Measurements from ENCODE around the gene EZH2. TPM values are rescaled to one million over a fixed set of nuclear protein-coding genes. Genes with fewer than 3 reads are reported as not detected.

Gene EZH2
- total RNA-seq, 1 experiment from 2014 or later = 57.3 TPM

GRCh38 chr7:148849393-148850098 lies 34.5 kb downstream of the EZH2 start:
- Histone ChIP-seq H3K4me1 (ENCODE audit: low read length) (peaks cover 74% of the 10 kb centered on the region), H3K27ac (ENCODE audit: low read length) (peak overlapping the region; percentile 31), H2AFZ (ENCODE audit: low read length) (no peak overlapping the region), H4K20me1 (ENCODE audit: insufficient read depth, low read depth, low read length) (no peaks in the 10 kb centered on the region; the same call in 1 of the 2 replicates), H3K9me3 (ENCODE audit: low read length) (no peaks in the 10 kb centered on the region), H3K4me3 (ENCODE audit: low read length) (no peak overlapping the region), H3K36me3 (ENCODE audit: insufficient read depth, low read length) (peaks cover 12% of the 10 kb centered on the region), H3K4me2 (ENCODE audit: low read depth, low read length, poor library complexity, severe bottlenecking) (peak overlapping the region; percentile 12), H3K9ac (ENCODE audit: low read length) (0 out of 2 replicates have a peak overlapping the region, but pooled peaks have one; percentile 1), H3K79me2 (ENCODE audit: low read length) (peaks cover 100% of the 10 kb centered on the region), H3K9me2 (replicated peaks; ENCODE audit: insufficient read depth, low read length) (no peaks in the 10 kb centered on the region), H3K27me3 (ENCODE audit: low read length) (no peaks in the 10 kb centered on the region)
- no peak for DNase-seq

GRCh38 chr7:148847815-148848734 lies 36.0 kb downstream of the EZH2 start:
- H3K79me2 ChIP-seq (ENCODE audit: low read length) = peaks cover 98% of the 10 kb centered on the region
- no peaks in the 10 kb centered on the region; the same call in 1 of the 2 replicates for H4K20me1 ChIP-seq (ENCODE audit: insufficient read depth, low read depth, low read length)
- no peaks in the 10 kb centered on the region for H3K9me2 ChIP-seq (replicated peaks; ENCODE audit: insufficient read depth, low read length)
- peaks cover 63% of the 10 kb centered on the region for H3K4me1 ChIP-seq (ENCODE audit: low read length)
- H3K36me3 ChIP-seq (ENCODE audit: insufficient read depth, low read length) = peaks cover 17% of the 10 kb centered on the region; the same call in 1 of the 2 replicates
- H3K9me3 ChIP-seq (ENCODE audit: low read length) = no peaks in the 10 kb centered on the region
- H2AFZ ChIP-seq (ENCODE audit: low read length) = no peak overlapping the region
- H3K4me2 ChIP-seq (ENCODE audit: low read depth, low read length, poor library complexity, severe bottlenecking) = peak overlapping the region; percentile 12
- no peak overlapping the region for H3K9ac ChIP-seq (ENCODE audit: low read length)
- H3K27ac ChIP-seq (ENCODE audit: low read length) = peak overlapping the region; percentile 31
- H3K27me3 ChIP-seq (ENCODE audit: low read length) = no peaks in the 10 kb centered on the region
- no peak for DNase-seq
- H3K4me3 ChIP-seq (ENCODE audit: low read length) = no peak overlapping the region

GRCh38 chr7:148838905-148839304 lies 45.2 kb downstream of the EZH2 start:
- Histone ChIP-seq H3K4me3 (ENCODE audit: low read length) (no peak overlapping the region), H3K4me1 (ENCODE audit: low read length) (no peaks in the 10 kb centered on the region), H3K9me2 (replicated peaks; ENCODE audit: insufficient read depth, low read length) (no peaks in the 10 kb centered on the region), H3K9ac (ENCODE audit: low read length) (no peak overlapping the region), H3K36me3 (ENCODE audit: insufficient read depth, low read length) (peaks cover 19% of the 10 kb centered on the region; the same call in 1 of the 2 replicates), H3K27me3 (ENCODE audit: low read length) (no peaks in the 10 kb centered on the region), H4K20me1 (ENCODE audit: insufficient read depth, low read depth, low read length) (no peaks in the 10 kb centered on the region), H3K9me3 (ENCODE audit: low read length) (no peaks in the 10 kb centered on the region), H2AFZ (ENCODE audit: low read length) (no peak overlapping the region), H3K4me2 (ENCODE audit: low read depth, low read length, poor library complexity, severe bottlenecking) (no peak overlapping the region), H3K79me2 (ENCODE audit: low read length) (peaks cover 96% of the 10 kb centered on the region), H3K27ac (ENCODE audit: low read length) (no peak overlapping the region)
- no peak for DNase-seq

- no peaks in the 10 kb centered on the region for H3K4me1 ChIP-seq (ENCODE audit: low read length)
- H2AFZ ChIP-seq (ENCODE audit: low read length) = no peak overlapping the region
- H3K9me2 ChIP-seq (replicated peaks; ENCODE audit: insufficient read depth, low read length) = no peaks in the 10 kb centered on the region
- no peaks in the 10 kb centered on the region for H4K20me1 ChIP-seq (ENCODE audit: insufficient read depth, low read depth, low read length)
- H3K27ac ChIP-seq (ENCODE audit: low read length) = no peak overlapping the region
- H3K27me3 ChIP-seq (ENCODE audit: low read length) = no peaks in the 10 kb centered on the region
- no peak for DNase-seq
- H3K36me3 ChIP-seq (ENCODE audit: insufficient read depth, low read length) = peaks cover 13% of the 10 kb centered on the region; the same call in 1 of the 2 replicates
- no peaks in the 10 kb centered on the region for H3K9me3 ChIP-seq (ENCODE audit: low read length)
- no peak overlapping the region for H3K4me2 ChIP-seq (ENCODE audit: low read depth, low read length, poor library complexity, severe bottlenecking)
- H3K4me3 ChIP-seq (ENCODE audit: low read length) = no peak overlapping the region
- H3K9ac ChIP-seq (ENCODE audit: low read length) = no peak overlapping the region
- H3K79me2 ChIP-seq (ENCODE audit: low read length) = peaks cover 95% of the 10 kb centered on the region
Observed at GRCh38 chr7:148835854-148836253, 48.2 kb downstream of the EZH2 start.

GRCh38 chr7:148834605-148835004 lies 49.5 kb downstream of the EZH2 start:
- no peaks in the 10 kb centered on the region for H3K27me3 ChIP-seq (ENCODE audit: low read length)
- H3K27ac ChIP-seq (ENCODE audit: low read length) = no peak overlapping the region
- H3K4me2 ChIP-seq (ENCODE audit: low read depth, low read length, poor library complexity, severe bottlenecking) = no peak overlapping the region
- H3K79me2 ChIP-seq (ENCODE audit: low read length) = peaks cover 95% of the 10 kb centered on the region
- no peaks in the 10 kb centered on the region for H3K4me1 ChIP-seq (ENCODE audit: low read length)
- H3K9ac ChIP-seq (ENCODE audit: low read length) = no peak overlapping the region
- H3K9me2 ChIP-seq (replicated peaks; ENCODE audit: insufficient read depth, low read length) = no peaks in the 10 kb centered on the region
- H3K36me3 ChIP-seq (ENCODE audit: insufficient read depth, low read length) = peaks cover 24% of the 10 kb centered on the region; the same call in 1 of the 2 replicates
- no peak overlapping the region for H2AFZ ChIP-seq (ENCODE audit: low read length)
- no peaks in the 10 kb centered on the region for H4K20me1 ChIP-seq (ENCODE audit: insufficient read depth, low read depth, low read length)
- H3K4me3 ChIP-seq (ENCODE audit: low read length) = no peak overlapping the region
- no peaks in the 10 kb centered on the region for H3K9me3 ChIP-seq (ENCODE audit: low read length)
- no peak for DNase-seq

GRCh38 chr7:148831782-148832181 lies 52.3 kb downstream of the EZH2 start:
- Histone ChIP-seq H3K4me1 (ENCODE audit: low read length) (no peaks in the 10 kb centered on the region), H3K9ac (ENCODE audit: low read length) (no peak overlapping the region), H3K9me3 (ENCODE audit: low read length) (no peaks in the 10 kb centered on the region), H3K4me2 (ENCODE audit: low read depth, low read length, poor library complexity, severe bottlenecking) (no peak overlapping the region), H2AFZ (ENCODE audit: low read length) (no peak overlapping the region), H3K27me3 (ENCODE audit: low read length) (no peaks in the 10 kb centered on the region), H3K4me3 (ENCODE audit: low read length) (no peak overlapping the region), H3K79me2 (ENCODE audit: low read length) (peaks cover 90% of the 10 kb centered on the region), H3K27ac (ENCODE audit: low read length) (no peak overlapping the region), H3K36me3 (ENCODE audit: insufficient read depth, low read length) (peaks cover 40% of the 10 kb centered on the region), H4K20me1 (ENCODE audit: insufficient read depth, low read depth, low read length) (no peaks in the 10 kb centered on the region), H3K9me2 (replicated peaks; ENCODE audit: insufficient read depth, low read length) (no peaks in the 10 kb centered on the region)
- no peak for DNase-seq

GRCh38 chr7:148830897-148831692 lies 53.0 kb downstream of the EZH2 start:
- H3K4me2 ChIP-seq (ENCODE audit: low read depth, low read length, poor library complexity, severe bottlenecking) = no peak overlapping the region
- peaks cover 46% of the 10 kb centered on the region for H3K36me3 ChIP-seq (ENCODE audit: insufficient read depth, low read length)
- peaks cover 87% of the 10 kb centered on the region for H3K79me2 ChIP-seq (ENCODE audit: low read length)
- no peaks in the 10 kb centered on the region for H3K9me3 ChIP-seq (ENCODE audit: low read length)
- no peaks in the 10 kb centered on the region for H3K9me2 ChIP-seq (replicated peaks; ENCODE audit: insufficient read depth, low read length)
- no peak overlapping the region for H3K27ac ChIP-seq (ENCODE audit: low read length)
- H3K27me3 ChIP-seq (ENCODE audit: low read length) = no peaks in the 10 kb centered on the region
- H4K20me1 ChIP-seq (ENCODE audit: insufficient read depth, low read depth, low read length) = no peaks in the 10 kb centered on the region
- no peak for DNase-seq
- no peak overlapping the region for H3K9ac ChIP-seq (ENCODE audit: low read length)
- H2AFZ ChIP-seq (ENCODE audit: low read length) = no peak overlapping the region
- no peak overlapping the region for H3K4me3 ChIP-seq (ENCODE audit: low read length)
- no peaks in the 10 kb centered on the region for H3K4me1 ChIP-seq (ENCODE audit: low read length)
